Measurements from ENCODE around the gene ZNF782. TPM values are rescaled to one million over a fixed set of nuclear protein-coding genes. Genes with fewer than 3 reads are reported as not detected.

ZNF782 gene
- total RNA-seq, 1 experiment from 2014 or later, result 4.9 TPM

DNA sequence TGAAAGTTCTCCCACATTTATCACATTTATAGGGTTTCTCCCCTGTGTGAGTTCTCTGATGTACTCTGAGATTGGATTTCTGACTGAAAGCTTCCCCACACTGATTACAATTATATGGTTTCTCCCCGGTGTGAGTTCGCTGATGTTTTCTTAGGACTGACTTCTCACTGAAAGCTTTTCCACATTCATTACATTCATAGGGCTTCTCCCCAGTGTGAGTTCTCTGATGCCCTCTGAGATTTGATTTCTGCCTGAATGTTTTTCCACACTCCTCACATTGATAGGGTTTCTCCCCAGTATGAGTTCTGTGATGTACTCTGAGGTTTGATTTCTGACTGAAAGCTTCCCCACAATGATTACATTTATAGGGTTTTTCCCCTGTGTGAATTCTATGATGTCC lies 36.3 kb downstream of the ZNF782 start:
- no peak overlapping the region for H3K4me3 Mint-ChIP-seq
- no peak overlapping the region for H4K8ac ChIP-seq (replicated peaks; ENCODE audit: insufficient read length, low read depth, low read length)
- no peak overlapping the region for H3K9ac ChIP-seq (ENCODE audit: extremely low read depth, insufficient read length, low read length)
- H3K4me2 ChIP-seq (ENCODE audit: insufficient read depth, insufficient read length, low read length), result no peak overlapping the region
- no peaks in the 10 kb centered on the region for H3K79me2 ChIP-seq (ENCODE audit: insufficient read depth, low read length)
- TF ChIP-seq, protein P1, sequence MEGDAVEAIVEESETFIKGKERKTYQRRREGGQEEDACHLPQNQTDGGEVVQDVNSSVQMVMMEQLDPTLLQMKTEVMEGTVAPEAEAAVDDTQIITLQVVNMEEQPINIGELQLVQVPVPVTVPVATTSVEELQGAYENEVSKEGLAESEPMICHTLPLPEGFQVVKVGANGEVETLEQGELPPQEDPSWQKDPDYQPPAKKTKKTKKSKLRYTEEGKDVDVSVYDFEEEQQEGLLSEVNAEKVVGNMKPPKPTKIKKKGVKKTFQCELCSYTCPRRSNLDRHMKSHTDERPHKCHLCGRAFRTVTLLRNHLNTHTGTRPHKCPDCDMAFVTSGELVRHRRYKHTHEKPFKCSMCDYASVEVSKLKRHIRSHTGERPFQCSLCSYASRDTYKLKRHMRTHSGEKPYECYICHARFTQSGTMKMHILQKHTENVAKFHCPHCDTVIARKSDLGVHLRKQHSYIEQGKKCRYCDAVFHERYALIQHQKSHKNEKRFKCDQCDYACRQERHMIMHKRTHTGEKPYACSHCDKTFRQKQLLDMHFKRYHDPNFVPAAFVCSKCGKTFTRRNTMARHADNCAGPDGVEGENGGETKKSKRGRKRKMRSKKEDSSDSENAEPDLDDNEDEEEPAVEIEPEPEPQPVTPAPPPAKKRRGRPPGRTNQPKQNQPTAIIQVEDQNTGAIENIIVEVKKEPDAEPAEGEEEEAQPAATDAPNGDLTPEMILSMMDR (conservative IDR thresholded peaks at IDR 0.05), result no peak
- no peaks in the 10 kb centered on the region for H4K20me1 ChIP-seq (ENCODE audit: control insufficient read depth, insufficient read depth, insufficient read length)
- H2BK15ac ChIP-seq (ENCODE audit: low read depth, low read length), result no peak overlapping the region
- H3K27me3 Mint-ChIP-seq (ENCODE audit: low read depth), result 0 out of 2 replicates have a peak, but pooled peaks cover 2% of the 10 kb centered on the region
- H3T11ph ChIP-seq (ENCODE audit: low read length), result no peak overlapping the region
- H3K9me3 Mint-ChIP-seq, result peaks cover 84 to 86% of the 10 kb centered on the region in 2 experiments
- H4K5ac ChIP-seq (ENCODE audit: insufficient read length, low read depth, low read length), result no peak overlapping the region
- H2BK120ac ChIP-seq (ENCODE audit: low read depth, low read length, poor library complexity, severe bottlenecking), result no peak overlapping the region
- DNase-seq, result no peak
- no peaks in the 10 kb centered on the region for H3K4me1 Mint-ChIP-seq
- no peak overlapping the region for H2BK12ac ChIP-seq (ENCODE audit: insufficient read length, low read depth, low read length)
- no peaks in the 10 kb centered on the region for H3K27me3 ChIP-seq (ENCODE audit: insufficient read depth, low read length)
- no peak overlapping the region for H3K23ac ChIP-seq (ENCODE audit: insufficient read length, low read depth, low read length)
- no peak overlapping the region for H2BK5ac ChIP-seq (ENCODE audit: insufficient read length, low read length)
- H4K91ac ChIP-seq (ENCODE audit: insufficient read length, low read depth, low read length), result no peak overlapping the region
- H3K4ac ChIP-seq (ENCODE audit: low read depth, low read length), result no peak overlapping the region
- no peak overlapping the region for H3K14ac ChIP-seq (ENCODE audit: insufficient read depth, low read length)
- WGBS (ENCODE audit: extremely low coverage, insufficient read length, low lambda C conversion rate), result no CpG with 5 or more reads among the region's 2 CpGs
- no peak overlapping the region for H3K27ac Mint-ChIP-seq
- peaks cover 69 to 83% (median 80%) of the 10 kb centered on the region in 3 experiments for H3K36me3 Mint-ChIP-seq (ENCODE audit: insufficient read depth in 1 of 3, low read depth in 3 of 3)
- H2AFZ ChIP-seq (ENCODE audit: low read length), result no peak overlapping the region
- H3K23me2 ChIP-seq (ENCODE audit: insufficient read length, low read depth, low read length, poor library complexity, severe bottlenecking), result no peaks in the 10 kb centered on the region
- H2BK20ac ChIP-seq (ENCODE audit: low read depth, low read length, poor library complexity, severe bottlenecking), result no peak overlapping the region
- no peak overlapping the region for H3K18ac ChIP-seq (ENCODE audit: insufficient read length, low read depth, low read length)
- H2AK5ac ChIP-seq (ENCODE audit: insufficient read length, low read length), result no peak overlapping the region
- no peak overlapping the region for H3K56ac ChIP-seq (ENCODE audit: insufficient read length, low read depth, low read length)
- H3K79me1 ChIP-seq (ENCODE audit: insufficient read depth, low read depth, low read length, poor library complexity, severe bottlenecking), result no peaks in the 10 kb centered on the region
- H3K9me3 ChIP-seq (ENCODE audit: control insufficient read depth, low read depth, low read length), result peaks cover 87% of the 10 kb centered on the region
- H3K4me1 ChIP-seq (ENCODE audit: insufficient read depth, low read length), result no peaks in the 10 kb centered on the region
- H3K27ac ChIP-seq (ENCODE audit: insufficient read length, low read depth, low read length), result no peak overlapping the region
